B cell (primary cell): ENCODE measurements around the gene C14orf180. TPM values are rescaled to one million over a fixed set of nuclear protein-coding genes. Genes with fewer than 3 reads are reported as not detected.
A peak's percentile ranks its signal among the peaks of the same experiment; 100 is the strongest.

Experiments used
- ATAC-seq: fragments of 200-7000 bp; cut with Tn5 transposase; one replicate; pipeline ENCODE4 v1.10.0; 2021; ENCODE audit warnings: low read depth, mild to moderate bottlenecking, moderate number of reproducible peaks, moderate library complexity
- CTCF ChIA-PET: fragments of 350-600 bp; sonication (Branson Sonifier 250); formaldehyde crosslinking; loops from one replicate; lab custom pipeline; 2021; ENCODE audit warnings: antibody characterized with exemption, inconsistent platforms; lab: Charles Lee
- POLR2A ChIA-PET: fragments of 350-600 bp; sonication (Branson Sonifier 250); formaldehyde crosslinking; loops from one replicate; lab custom pipeline; 2021; ENCODE audit warnings: antibody characterized with exemption; lab: Charles Lee
- DNase-seq: peaks from one replicate; pipeline ENCODE4 v3.0.0; 2013
- H2AFZ ChIP-seq: 2 replicates; pipeline ENCODE4 v1.6.1; 2012; ENCODE audit warnings: mild to moderate bottlenecking, low read depth, low read length; ENCODE audit not compliant: insufficient read depth, poor library complexity, severe bottlenecking
- H3K27ac ChIP-seq, 2 donors: 1 replicate in 1 of 2; 2 replicates in 1 of 2; pipeline ENCODE4 v1.5.1; 2012 to 2013; ENCODE audit warnings: low read length in 2 of 2, mild to moderate bottlenecking in 2 of 2, moderate library complexity in 1 of 2
- H3K27me3 ChIP-seq, 4 experiments: fragments of 200-600 bp in 1 of 4; sonication (generic) in 1 of 4; replicated peaks in 1 of 4; 1 replicate in 2 of 4; 2 replicates in 2 of 4; pipeline versions ENCODE4 v1.6.1 to v1.7.0; 2013 to 2016; ENCODE audit warnings: low read length in 3 of 4, mild to moderate bottlenecking in 2 of 4, mixed read lengths in 1 of 4, moderate library complexity in 1 of 4; ENCODE audit not compliant: insufficient read depth in 4 of 4, control insufficient read depth in 3 of 4; ENCODE audit errors: control extremely low read depth in 1 of 4
- H3K36me3 ChIP-seq, 2 experiments: replicated peaks in 1 of 2; 1 replicate in 1 of 2; 2 replicates in 1 of 2; pipeline versions ENCODE4 v1.6.1 to v1.7.1; 2013; ENCODE audit warnings: low read length in 1 of 2; ENCODE audit not compliant: insufficient read depth in 2 of 2, control insufficient read depth in 1 of 2; ENCODE audit errors: control extremely low read depth in 1 of 2, extremely low read depth in 1 of 2
- H3K4me1 ChIP-seq, 2 donors: fragments of 200-600 bp in 1 of 2; sonication (generic) in 1 of 2; 1 replicate in 1 of 2; 2 replicates in 1 of 2; pipeline versions ENCODE4 v1.5.1 to v1.6.1; 2013 to 2017; ENCODE audit warnings: low read length in 2 of 2; ENCODE audit not compliant: control insufficient read depth in 2 of 2, insufficient read depth in 2 of 2
- H3K4me2 ChIP-seq: replicated peaks from 2 replicates; pipeline ENCODE3; 2012; ENCODE audit warnings: mild to moderate bottlenecking, low read depth, low read length; ENCODE audit not compliant: poor library complexity, severe bottlenecking
- H3K4me3 ChIP-seq, 5 experiments: fragments of 200-600 bp in 1 of 5; sonication (generic) in 1 of 5; 1 replicate in 3 of 5; 2 replicates in 2 of 5; pipeline versions ENCODE4 v1.5.1 to v1.7.0; 2011 to 2016; ENCODE audit warnings: low read length in 4 of 5, mild to moderate bottlenecking in 4 of 5, low read depth in 2 of 5, control low read depth in 1 of 5, moderate library complexity in 1 of 5; ENCODE audit not compliant: insufficient read depth in 1 of 5; ENCODE audit errors: control extremely low read depth in 1 of 5, extremely low read depth in 1 of 5
- H3K79me2 ChIP-seq: fragments of 200-600 bp; sonication (generic); one replicate; pipeline ENCODE4 v1.6.0; 2016; ENCODE audit warnings: low read length; ENCODE audit not compliant: control insufficient read depth, insufficient read depth
- H3K9ac ChIP-seq: fragments of 200-600 bp; sonication (generic); 2 replicates; pipeline ENCODE4 v1.6.1; 2017; ENCODE audit warnings: mild to moderate bottlenecking, low read length, moderate library complexity
- H3K9me3 ChIP-seq, 3 donors: one replicate each; pipeline versions ENCODE4 v1.6.1 to v1.7.1; 2013; ENCODE audit warnings: low read length in 2 of 3; ENCODE audit not compliant: control insufficient read depth in 2 of 3, insufficient read depth in 1 of 3; ENCODE audit errors: control extremely low read depth in 1 of 3
- H4K20me1 ChIP-seq: 2 replicates; pipeline ENCODE4 v1.6.0; 2012; ENCODE audit warnings: mild to moderate bottlenecking, low read length; ENCODE audit not compliant: insufficient read depth, control insufficient read depth, poor library complexity, severe bottlenecking
- H3K27ac Mint-ChIP-seq: one replicate; pipeline ENCODE4 v1.8.0; 2021; ENCODE audit warnings: mixed read lengths
- H3K27me3 Mint-ChIP-seq: one replicate; pipeline ENCODE4 v1.8.0; 2021; ENCODE audit warnings: mixed read lengths
- H3K4me1 Mint-ChIP-seq: one replicate; pipeline ENCODE4 v1.8.0; 2021; ENCODE audit warnings: mixed read lengths
- H3K4me3 Mint-ChIP-seq: one replicate; pipeline ENCODE4 v1.8.0; 2021; ENCODE audit warnings: mixed read lengths
- H3K9me3 Mint-ChIP-seq: one replicate; pipeline ENCODE4 v1.8.0; 2022; ENCODE audit warnings: mixed read lengths; ENCODE audit not compliant: insufficient read depth
- EZH2 ChIP-seq: IDR thresholded peaks from 2 replicates; pipeline ENCODE4 v1.6.1; 2012; ENCODE audit warnings: borderline replicate concordance, low read depth, mild to moderate bottlenecking, moderate library complexity, low read length; ENCODE audit not compliant: insufficient read depth, poor library complexity, severe bottlenecking
- WGBS: methylation state at CpG from one replicate; pipeline ENCODE4 v1.1.5; 2013; ENCODE audit warnings: missing lambda C conversion rate; ENCODE audit not compliant: insufficient coverage; 5-methylcytosine and 5-hydroxymethylcytosine counted together
- intact Hi-C: fragments of 100-400 bp; cut with micrococcal nuclease; formaldehyde crosslinking; loops from one replicate; pipeline ENCODE4 v1.10.0; 2022
- polyA plus RNA-seq: library from polyadenylated mRNA; depleted of rRNA; stranded (reverse); fragments of >200 nt; gene quantifications from 2 replicates; pipeline ENCODE4 v1.2.3, GENCODE V29; 2012
- total RNA-seq, 2 donors: library from RNA; stranded (reverse); fragments of 120-200 nt in 1 of 2; gene quantifications; 1 replicate in 1 of 2; 2 replicates in 1 of 2; pipeline versions ENCODE4 v1.2.3 to v1.2.4, GENCODE V29; 2013 to 2022
- TF ChIP-seq, protein P1 (sequence below): fragments of 200-600 bp; IDR thresholded peaks from one replicate; pipeline ENCODE4 v1.8.0; 2022; ENCODE audit warnings: antibody characterized with exemption, mild to moderate bottlenecking

Gene C14orf180
- total and polyA plus RNA-seq, 2 donors (not counting 1 experiment from before 2014, with no cell fraction given) = not detected

DNA sequence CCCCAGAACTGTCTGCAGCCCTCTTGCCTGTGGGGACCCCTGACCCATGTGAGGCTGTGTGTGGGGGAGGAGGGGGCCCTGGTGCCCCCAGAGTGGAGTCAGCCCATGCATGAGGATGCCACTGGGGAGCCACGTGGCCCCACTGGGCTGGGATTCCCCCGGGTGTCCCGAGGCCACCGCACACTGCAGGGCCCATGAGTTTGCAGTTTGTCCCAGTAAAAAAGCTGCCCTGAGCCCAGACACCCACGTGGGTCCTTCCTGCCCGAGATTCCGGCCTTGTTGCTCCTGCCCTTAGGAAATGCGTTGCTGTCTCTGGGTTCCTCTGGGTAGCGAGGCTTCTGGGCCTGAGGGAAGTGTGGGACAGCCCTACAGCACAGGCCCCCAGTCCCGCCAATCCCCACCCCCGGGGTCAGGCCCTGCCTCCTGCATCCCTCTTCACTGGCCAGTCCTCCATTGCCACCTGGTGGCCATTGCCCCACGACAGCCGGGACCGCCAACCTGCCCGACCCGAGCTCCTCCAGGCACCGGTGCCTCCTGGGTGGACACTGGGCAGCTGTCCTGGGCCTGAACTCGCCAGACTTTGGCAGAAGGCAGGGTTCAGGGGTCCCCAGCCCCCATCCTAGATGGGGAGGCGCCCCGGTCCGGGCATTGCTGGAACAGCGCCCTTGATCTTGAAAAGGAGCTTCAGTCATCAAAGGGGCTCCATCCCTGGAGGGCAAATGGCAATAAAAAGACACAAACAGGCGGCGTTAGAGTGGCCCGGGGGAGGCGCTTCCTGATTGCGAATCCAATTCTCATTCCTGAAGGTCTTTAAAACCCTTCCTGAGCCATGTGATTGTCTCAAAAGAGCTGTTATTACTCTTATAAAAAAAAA, 15.6 kb upstream of the C14orf180 start:
- peak; percentile 68 for DNase-seq
- peak; percentile 62 for ATAC-seq
- Mint-ChIP-seq H3K4me1 (peaks cover 7% of the 10 kb centered on the region), H3K27me3 (peaks cover 27% of the 10 kb centered on the region), H3K9me3 (no peaks in the 10 kb centered on the region), H3K4me3 (peak overlapping the region; percentile 34), H3K27ac (no peak overlapping the region)
- no peaks in the 10 kb centered on the region for H4K20me1 ChIP-seq
- H3K27ac ChIP-seq = no peak overlapping the region
- ChIA-PET CTCF (interaction anchor here (0.6 to 2.8 kb wide), 7 partner anchors 9 to 755 kb away, joined by 3 to 13 read pairs (median 3); no protein-coding TSS in a partner anchor), POLR2A (no interaction called here)
- TF ChIP-seq, protein P1, sequence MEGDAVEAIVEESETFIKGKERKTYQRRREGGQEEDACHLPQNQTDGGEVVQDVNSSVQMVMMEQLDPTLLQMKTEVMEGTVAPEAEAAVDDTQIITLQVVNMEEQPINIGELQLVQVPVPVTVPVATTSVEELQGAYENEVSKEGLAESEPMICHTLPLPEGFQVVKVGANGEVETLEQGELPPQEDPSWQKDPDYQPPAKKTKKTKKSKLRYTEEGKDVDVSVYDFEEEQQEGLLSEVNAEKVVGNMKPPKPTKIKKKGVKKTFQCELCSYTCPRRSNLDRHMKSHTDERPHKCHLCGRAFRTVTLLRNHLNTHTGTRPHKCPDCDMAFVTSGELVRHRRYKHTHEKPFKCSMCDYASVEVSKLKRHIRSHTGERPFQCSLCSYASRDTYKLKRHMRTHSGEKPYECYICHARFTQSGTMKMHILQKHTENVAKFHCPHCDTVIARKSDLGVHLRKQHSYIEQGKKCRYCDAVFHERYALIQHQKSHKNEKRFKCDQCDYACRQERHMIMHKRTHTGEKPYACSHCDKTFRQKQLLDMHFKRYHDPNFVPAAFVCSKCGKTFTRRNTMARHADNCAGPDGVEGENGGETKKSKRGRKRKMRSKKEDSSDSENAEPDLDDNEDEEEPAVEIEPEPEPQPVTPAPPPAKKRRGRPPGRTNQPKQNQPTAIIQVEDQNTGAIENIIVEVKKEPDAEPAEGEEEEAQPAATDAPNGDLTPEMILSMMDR = peak; percentile 73
- no peak for TF ChIP-seq EZH2
- H3K9me3 ChIP-seq = peaks cover 0 to 7% (median 0%) of the 10 kb centered on the region in 3 donors
- no peaks in the 10 kb centered on the region for H3K79me2 ChIP-seq
- peaks cover 0 to 32% (median 10%) of the 10 kb centered on the region in 4 experiments for H3K27me3 ChIP-seq
- H3K4me2 ChIP-seq = peak overlapping the region; percentile 30
- WGBS = 2% methylated on average over 22 of the region's 27 CpGs
- peaks cover 11 to 12% of the 10 kb centered on the region in 2 donors for H3K4me1 ChIP-seq
- intact Hi-C loops = no loop called here
- H2AFZ ChIP-seq = no peak overlapping the region
- no peak overlapping the region for H3K9ac ChIP-seq
- H3K4me3 ChIP-seq = no peak overlapping the region
- no peaks in the 10 kb centered on the region for H3K36me3 ChIP-seq
